HL-60 (cell line): ENCODE measurements around the gene ACSL4.

Experiments
- DNase-seq, 2 experiments: peaks; one replicate each; pipeline ENCODE4 v3.0.0-alpha.2; 2010 to 2020; ENCODE audit warnings: low read depth in 1 of 2, low spot score in 1 of 2
- H3K27ac ChIP-seq: fragments of 250-450 bp; sonication (Bioruptor Pico); replicated peaks from 2 replicates; pipeline ENCODE4 v1.5.1; 2020; ENCODE audit warnings: mild to moderate bottlenecking, moderate library complexity
- H3K27me3 ChIP-seq: fragments of 250-450 bp; sonication (Bioruptor Pico); 2 replicates; pipeline ENCODE4 v1.5.1; 2021; ENCODE audit warnings: mild to moderate bottlenecking, moderate library complexity; ENCODE audit not compliant: insufficient read depth, poor library complexity, severe bottlenecking
- H3K4me3 ChIP-seq: replicated peaks from 2 replicates; pipeline ENCODE4 v1.5.1; 2011; ENCODE audit warnings: mild to moderate bottlenecking, control low read depth, low read length; ENCODE audit not compliant: insufficient read depth
- GABPA ChIP-seq: IDR thresholded peaks from 2 replicates; pipeline ENCODE4 v1.6.1; 2012; ENCODE audit warnings: low read depth
- POLR2AphosphoS5 ChIP-seq: IDR thresholded peaks from 2 replicates; pipeline ENCODE4 v1.6.1; 2012; ENCODE audit warnings: low read depth
- SPI1 ChIP-seq: IDR thresholded peaks from 2 replicates; pipeline ENCODE4 v1.6.1; 2012; ENCODE audit warnings: low read depth, mild to moderate bottlenecking, borderline replicate concordance
- TF ChIP-seq, protein P1 (sequence below): IDR thresholded peaks from one replicate; pipeline ENCODE4 v1.5.1; 2011; ENCODE audit warnings: low read length, control low read depth, inconsistent platforms; ENCODE audit not compliant: insufficient read depth
- TF ChIP-seq, protein P2 (sequence below): IDR thresholded peaks from 2 replicates; pipeline ENCODE4 v1.6.1; 2012; ENCODE audit warnings: low read depth; ENCODE audit not compliant: insufficient replicate concordance

ACSL4 gene

DNA sequence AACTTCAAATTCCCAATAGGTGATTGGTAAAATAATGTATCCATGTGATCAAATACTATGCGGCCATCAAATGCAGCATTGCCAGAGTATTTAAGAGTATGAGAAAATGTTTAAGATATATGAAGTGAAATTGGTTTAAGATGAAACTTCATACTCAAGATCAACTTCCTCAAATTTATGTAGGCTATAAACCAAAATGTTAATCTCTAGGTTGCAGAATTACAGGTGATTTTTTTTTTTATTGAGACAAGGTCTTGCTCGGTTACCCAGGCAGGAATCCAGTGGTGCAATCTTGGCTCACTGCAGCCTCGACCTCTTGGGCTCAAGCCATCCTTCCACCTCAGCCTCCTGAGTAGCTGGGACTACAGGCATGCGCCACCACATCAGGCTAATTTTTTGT is 25.3 kb downstream of the ACSL4 start:
- no peak for DNase-seq
- H3K27ac ChIP-seq = no peak overlapping the region; the same call in 1 of the 2 replicates
- no peaks in the 10 kb centered on the region for H3K27me3 ChIP-seq
- TF ChIP-seq GABPA = no peak
- TF ChIP-seq POLR2AphosphoS5 = no peak
- TF ChIP-seq SPI1 = no peak
- TF ChIP-seq, protein P1, sequence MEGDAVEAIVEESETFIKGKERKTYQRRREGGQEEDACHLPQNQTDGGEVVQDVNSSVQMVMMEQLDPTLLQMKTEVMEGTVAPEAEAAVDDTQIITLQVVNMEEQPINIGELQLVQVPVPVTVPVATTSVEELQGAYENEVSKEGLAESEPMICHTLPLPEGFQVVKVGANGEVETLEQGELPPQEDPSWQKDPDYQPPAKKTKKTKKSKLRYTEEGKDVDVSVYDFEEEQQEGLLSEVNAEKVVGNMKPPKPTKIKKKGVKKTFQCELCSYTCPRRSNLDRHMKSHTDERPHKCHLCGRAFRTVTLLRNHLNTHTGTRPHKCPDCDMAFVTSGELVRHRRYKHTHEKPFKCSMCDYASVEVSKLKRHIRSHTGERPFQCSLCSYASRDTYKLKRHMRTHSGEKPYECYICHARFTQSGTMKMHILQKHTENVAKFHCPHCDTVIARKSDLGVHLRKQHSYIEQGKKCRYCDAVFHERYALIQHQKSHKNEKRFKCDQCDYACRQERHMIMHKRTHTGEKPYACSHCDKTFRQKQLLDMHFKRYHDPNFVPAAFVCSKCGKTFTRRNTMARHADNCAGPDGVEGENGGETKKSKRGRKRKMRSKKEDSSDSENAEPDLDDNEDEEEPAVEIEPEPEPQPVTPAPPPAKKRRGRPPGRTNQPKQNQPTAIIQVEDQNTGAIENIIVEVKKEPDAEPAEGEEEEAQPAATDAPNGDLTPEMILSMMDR = no peak
- TF ChIP-seq, protein P2, sequence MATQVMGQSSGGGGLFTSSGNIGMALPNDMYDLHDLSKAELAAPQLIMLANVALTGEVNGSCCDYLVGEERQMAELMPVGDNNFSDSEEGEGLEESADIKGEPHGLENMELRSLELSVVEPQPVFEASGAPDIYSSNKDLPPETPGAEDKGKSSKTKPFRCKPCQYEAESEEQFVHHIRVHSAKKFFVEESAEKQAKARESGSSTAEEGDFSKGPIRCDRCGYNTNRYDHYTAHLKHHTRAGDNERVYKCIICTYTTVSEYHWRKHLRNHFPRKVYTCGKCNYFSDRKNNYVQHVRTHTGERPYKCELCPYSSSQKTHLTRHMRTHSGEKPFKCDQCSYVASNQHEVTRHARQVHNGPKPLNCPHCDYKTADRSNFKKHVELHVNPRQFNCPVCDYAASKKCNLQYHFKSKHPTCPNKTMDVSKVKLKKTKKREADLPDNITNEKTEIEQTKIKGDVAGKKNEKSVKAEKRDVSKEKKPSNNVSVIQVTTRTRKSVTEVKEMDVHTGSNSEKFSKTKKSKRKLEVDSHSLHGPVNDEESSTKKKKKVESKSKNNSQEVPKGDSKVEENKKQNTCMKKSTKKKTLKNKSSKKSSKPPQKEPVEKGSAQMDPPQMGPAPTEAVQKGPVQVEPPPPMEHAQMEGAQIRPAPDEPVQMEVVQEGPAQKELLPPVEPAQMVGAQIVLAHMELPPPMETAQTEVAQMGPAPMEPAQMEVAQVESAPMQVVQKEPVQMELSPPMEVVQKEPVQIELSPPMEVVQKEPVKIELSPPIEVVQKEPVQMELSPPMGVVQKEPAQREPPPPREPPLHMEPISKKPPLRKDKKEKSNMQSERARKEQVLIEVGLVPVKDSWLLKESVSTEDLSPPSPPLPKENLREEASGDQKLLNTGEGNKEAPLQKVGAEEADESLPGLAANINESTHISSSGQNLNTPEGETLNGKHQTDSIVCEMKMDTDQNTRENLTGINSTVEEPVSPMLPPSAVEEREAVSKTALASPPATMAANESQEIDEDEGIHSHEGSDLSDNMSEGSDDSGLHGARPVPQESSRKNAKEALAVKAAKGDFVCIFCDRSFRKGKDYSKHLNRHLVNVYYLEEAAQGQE = no peak
- H3K4me3 ChIP-seq = no peak overlapping the region

DNA sequence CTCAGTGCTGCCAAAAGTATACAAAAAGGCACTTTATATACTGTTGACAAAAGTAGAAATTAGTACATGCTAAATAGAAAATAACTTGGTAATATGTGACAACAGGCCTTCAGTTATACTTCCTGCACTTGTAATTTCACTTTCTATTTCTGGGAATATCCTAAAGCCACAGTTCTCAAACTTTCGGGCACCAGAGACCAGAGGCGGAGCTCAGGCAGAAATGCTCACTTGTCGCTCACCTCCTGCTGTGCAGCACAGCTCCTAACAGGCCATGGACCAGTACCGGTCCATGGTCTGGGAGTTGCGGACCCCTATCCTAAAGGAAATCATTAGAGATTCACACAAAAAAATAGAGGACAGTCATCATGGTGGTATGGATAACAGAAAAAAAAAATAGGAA is 25.7 kb downstream of the ACSL4 start:
- no peak overlapping the region for H3K4me3 ChIP-seq
- no peaks in the 10 kb centered on the region for H3K27me3 ChIP-seq
- no peak overlapping the region; the same call in 1 of the 2 replicates for H3K27ac ChIP-seq
- no peak for DNase-seq
- TF ChIP-seq SPI1 (no peak), POLR2AphosphoS5 (no peak), GABPA (no peak)
- TF ChIP-seq, protein P2 = no peak
- TF ChIP-seq, protein P1 = no peak

DNA sequence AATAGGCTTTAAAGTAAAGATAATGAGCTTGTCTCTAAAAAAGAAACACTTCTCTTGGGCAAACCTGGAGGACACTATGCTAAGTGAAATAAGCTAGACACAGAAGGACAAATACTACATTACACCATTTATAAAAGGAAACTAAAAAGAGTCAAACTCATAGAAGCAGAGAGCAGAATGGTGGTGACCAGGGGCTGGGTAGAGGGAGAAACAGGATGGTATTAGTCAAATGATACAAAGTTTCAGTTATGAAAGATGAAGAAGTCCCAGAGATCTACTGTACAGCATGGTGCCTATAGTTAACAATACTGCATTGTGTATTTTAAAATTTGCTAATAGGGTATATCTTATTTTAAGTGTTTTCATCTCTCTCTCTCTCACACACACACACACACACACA is 28.5 kb downstream of the ACSL4 start:
- Histone ChIP-seq H3K27ac (no peak overlapping the region), H3K4me3 (no peak overlapping the region), H3K27me3 (no peaks in the 10 kb centered on the region)
- DNase-seq = no peak
- TF ChIP-seq, protein P2 = no peak
- TF ChIP-seq, protein P1 = no peak
- TF ChIP-seq POLR2AphosphoS5 (no peak), GABPA (no peak)
